Measurements from ENCODE around the gene EDEM3.
A peak's percentile ranks its signal among the peaks of the same experiment; 100 is the strongest.

Gene EDEM3

GRCh38 chr1:184754476-184755225, at the start of gene EDEM3:
TSS of gene EDEM3 (minus strand) at chr1:184754858. CDS start at chr1:184754646, 212 bp downstream.
- Histone ChIP-seq H3K36me3 (ENCODE audit: control insufficient read depth, low read depth, low read length) (no peaks in the 10 kb centered on the region), H3K4me3 (ENCODE audit: low read length) (peak within 1 kb of the TSS; percentile 86), H3K27me3 (ENCODE audit: control insufficient read depth, insufficient read depth, low read length) (peaks cover 19% of the 10 kb centered on the region), H3K4me1 (ENCODE audit: control insufficient read depth, low read depth, low read length) (peaks cover 9% of the 10 kb centered on the region), H3K9me3 (ENCODE audit: control insufficient read depth, low read depth, low read length) (no peaks in the 10 kb centered on the region), H3K27ac (ENCODE audit: low read length) (no peak within 1 kb of the TSS), H3K9ac (ENCODE audit: low read length) (peak within 1 kb of the TSS; percentile 56)

GRCh38 chr1:184804220-184804619, 49.6 kb upstream of the EDEM3 start:
- Histone ChIP-seq H3K36me3 (ENCODE audit: control insufficient read depth, low read depth, low read length) (no peaks in the 10 kb centered on the region), H3K27ac (ENCODE audit: low read length) (no peak overlapping the region), H3K9ac (ENCODE audit: low read length) (no peak overlapping the region)

GRCh38 chr1:184803180-184803492, 48.5 kb upstream of the EDEM3 start:
- Histone ChIP-seq H3K4me1 (ENCODE audit: control insufficient read depth, low read depth, low read length) (no peaks in the 10 kb centered on the region), H3K27me3 (ENCODE audit: control insufficient read depth, insufficient read depth, low read length) (no peaks in the 10 kb centered on the region), H3K36me3 (ENCODE audit: control insufficient read depth, low read depth, low read length) (no peaks in the 10 kb centered on the region), H3K4me3 (ENCODE audit: low read length) (no peak overlapping the region), H3K9me3 (ENCODE audit: control insufficient read depth, low read depth, low read length) (no peaks in the 10 kb centered on the region), H3K27ac (ENCODE audit: low read length) (no peak overlapping the region), H3K9ac (ENCODE audit: low read length) (no peak overlapping the region)

More at GRCh38 chr1:184804220-184804619, 49.6 kb upstream of the EDEM3 start:
- Histone ChIP-seq H3K4me1 (ENCODE audit: control insufficient read depth, low read depth, low read length) (no peaks in the 10 kb centered on the region), H3K4me3 (ENCODE audit: low read length) (no peak overlapping the region), H3K27me3 (ENCODE audit: control insufficient read depth, insufficient read depth, low read length) (no peaks in the 10 kb centered on the region), H3K9me3 (ENCODE audit: control insufficient read depth, low read depth, low read length) (no peaks in the 10 kb centered on the region)

- H3K9me3 ChIP-seq (ENCODE audit: control insufficient read depth, low read depth, low read length), result no peaks in the 10 kb centered on the region
- no peak overlapping the region for H3K9ac ChIP-seq (ENCODE audit: low read length)
- no peak overlapping the region for H3K27ac ChIP-seq (ENCODE audit: low read length)
- H3K4me1 ChIP-seq (ENCODE audit: control insufficient read depth, low read depth, low read length), result no peaks in the 10 kb centered on the region
- no peak overlapping the region for H3K4me3 ChIP-seq (ENCODE audit: low read length)
- H3K27me3 ChIP-seq (ENCODE audit: control insufficient read depth, insufficient read depth, low read length), result no peaks in the 10 kb centered on the region
- H3K36me3 ChIP-seq (ENCODE audit: control insufficient read depth, low read depth, low read length), result no peaks in the 10 kb centered on the region
Observed at GRCh38 chr1:184802354-184803179, 47.9 kb upstream of the EDEM3 start.

GRCh38 chr1:184801503-184801902, 46.8 kb upstream of the EDEM3 start:
- no peak overlapping the region for H3K9ac ChIP-seq (ENCODE audit: low read length)
- no peaks in the 10 kb centered on the region for H3K9me3 ChIP-seq (ENCODE audit: control insufficient read depth, low read depth, low read length)
- no peaks in the 10 kb centered on the region for H3K4me1 ChIP-seq (ENCODE audit: control insufficient read depth, low read depth, low read length)
- no peak overlapping the region for H3K4me3 ChIP-seq (ENCODE audit: low read length)
- H3K27ac ChIP-seq (ENCODE audit: low read length), result no peak overlapping the region
- H3K27me3 ChIP-seq (ENCODE audit: control insufficient read depth, insufficient read depth, low read length), result no peaks in the 10 kb centered on the region
- H3K36me3 ChIP-seq (ENCODE audit: control insufficient read depth, low read depth, low read length), result no peaks in the 10 kb centered on the region

- Histone ChIP-seq H3K27me3 (ENCODE audit: control insufficient read depth, insufficient read depth, low read length) (no peaks in the 10 kb centered on the region), H3K9ac (ENCODE audit: low read length) (no peak overlapping the region), H3K36me3 (ENCODE audit: control insufficient read depth, low read depth, low read length) (no peaks in the 10 kb centered on the region), H3K27ac (ENCODE audit: low read length) (no peak overlapping the region), H3K9me3 (ENCODE audit: control insufficient read depth, low read depth, low read length) (no peaks in the 10 kb centered on the region), H3K4me1 (ENCODE audit: control insufficient read depth, low read depth, low read length) (no peaks in the 10 kb centered on the region), H3K4me3 (ENCODE audit: low read length) (no peak overlapping the region)
Observed at GRCh38 chr1:184800876-184801275, 46.2 kb upstream of the EDEM3 start.

GRCh38 chr1:184793967-184794366, 39.3 kb upstream of the EDEM3 start:
- no peak overlapping the region for H3K27ac ChIP-seq (ENCODE audit: low read length)
- H3K27me3 ChIP-seq (ENCODE audit: control insufficient read depth, insufficient read depth, low read length), result no peaks in the 10 kb centered on the region
- H3K36me3 ChIP-seq (ENCODE audit: control insufficient read depth, low read depth, low read length), result no peaks in the 10 kb centered on the region
- H3K9ac ChIP-seq (ENCODE audit: low read length), result no peak overlapping the region
- no peaks in the 10 kb centered on the region for H3K9me3 ChIP-seq (ENCODE audit: control insufficient read depth, low read depth, low read length)
- no peak overlapping the region for H3K4me3 ChIP-seq (ENCODE audit: low read length)
- no peaks in the 10 kb centered on the region for H3K4me1 ChIP-seq (ENCODE audit: control insufficient read depth, low read depth, low read length)

- H3K27ac ChIP-seq (ENCODE audit: low read length), result no peak overlapping the region
- H3K36me3 ChIP-seq (ENCODE audit: control insufficient read depth, low read depth, low read length), result no peaks in the 10 kb centered on the region
- no peak overlapping the region for H3K9ac ChIP-seq (ENCODE audit: low read length)
- no peaks in the 10 kb centered on the region for H3K9me3 ChIP-seq (ENCODE audit: control insufficient read depth, low read depth, low read length)
- H3K4me3 ChIP-seq (ENCODE audit: low read length), result no peak overlapping the region
- H3K4me1 ChIP-seq (ENCODE audit: control insufficient read depth, low read depth, low read length), result no peaks in the 10 kb centered on the region
- no peaks in the 10 kb centered on the region for H3K27me3 ChIP-seq (ENCODE audit: control insufficient read depth, insufficient read depth, low read length)
Observed at GRCh38 chr1:184792450-184792969, 37.9 kb upstream of the EDEM3 start.

GRCh38 chr1:184791550-184791900, 36.9 kb upstream of the EDEM3 start:
- no peaks in the 10 kb centered on the region for H3K4me1 ChIP-seq (ENCODE audit: control insufficient read depth, low read depth, low read length)
- no peaks in the 10 kb centered on the region for H3K27me3 ChIP-seq (ENCODE audit: control insufficient read depth, insufficient read depth, low read length)
- H3K4me3 ChIP-seq (ENCODE audit: low read length), result no peak overlapping the region
- H3K36me3 ChIP-seq (ENCODE audit: control insufficient read depth, low read depth, low read length), result no peaks in the 10 kb centered on the region
- no peak overlapping the region for H3K9ac ChIP-seq (ENCODE audit: low read length)
- no peaks in the 10 kb centered on the region for H3K9me3 ChIP-seq (ENCODE audit: control insufficient read depth, low read depth, low read length)
- no peak overlapping the region for H3K27ac ChIP-seq (ENCODE audit: low read length)

- Histone ChIP-seq H3K4me3 (ENCODE audit: low read length) (no peak overlapping the region), H3K36me3 (ENCODE audit: control insufficient read depth, low read depth, low read length) (no peaks in the 10 kb centered on the region), H3K27me3 (ENCODE audit: control insufficient read depth, insufficient read depth, low read length) (no peaks in the 10 kb centered on the region), H3K4me1 (ENCODE audit: control insufficient read depth, low read depth, low read length) (no peaks in the 10 kb centered on the region), H3K9me3 (ENCODE audit: control insufficient read depth, low read depth, low read length) (no peaks in the 10 kb centered on the region), H3K9ac (ENCODE audit: low read length) (no peak overlapping the region), H3K27ac (ENCODE audit: low read length) (no peak overlapping the region)
Observed at GRCh38 chr1:184790642-184791549, 36.2 kb upstream of the EDEM3 start.

- H3K27ac ChIP-seq (ENCODE audit: low read length), result no peak overlapping the region
- no peaks in the 10 kb centered on the region for H3K36me3 ChIP-seq (ENCODE audit: control insufficient read depth, low read depth, low read length)
- H3K9me3 ChIP-seq (ENCODE audit: control insufficient read depth, low read depth, low read length), result no peaks in the 10 kb centered on the region
- H3K27me3 ChIP-seq (ENCODE audit: control insufficient read depth, insufficient read depth, low read length), result no peaks in the 10 kb centered on the region
- H3K4me3 ChIP-seq (ENCODE audit: low read length), result no peak overlapping the region
- H3K9ac ChIP-seq (ENCODE audit: low read length), result no peak overlapping the region
- no peaks in the 10 kb centered on the region for H3K4me1 ChIP-seq (ENCODE audit: control insufficient read depth, low read depth, low read length)
Observed at GRCh38 chr1:184789884-184790283, 35.2 kb upstream of the EDEM3 start.
